ENCODE measurements around the gene COX6A1. TPM values are rescaled to one million over a fixed set of nuclear protein-coding genes. Genes with fewer than 3 reads are reported as not detected.

Gene COX6A1
- polyA plus RNA-seq, 1 donor (not counting 4 experiments of a cell fraction or from before 2014, with no cell fraction given) = 663 TPM

DNA sequence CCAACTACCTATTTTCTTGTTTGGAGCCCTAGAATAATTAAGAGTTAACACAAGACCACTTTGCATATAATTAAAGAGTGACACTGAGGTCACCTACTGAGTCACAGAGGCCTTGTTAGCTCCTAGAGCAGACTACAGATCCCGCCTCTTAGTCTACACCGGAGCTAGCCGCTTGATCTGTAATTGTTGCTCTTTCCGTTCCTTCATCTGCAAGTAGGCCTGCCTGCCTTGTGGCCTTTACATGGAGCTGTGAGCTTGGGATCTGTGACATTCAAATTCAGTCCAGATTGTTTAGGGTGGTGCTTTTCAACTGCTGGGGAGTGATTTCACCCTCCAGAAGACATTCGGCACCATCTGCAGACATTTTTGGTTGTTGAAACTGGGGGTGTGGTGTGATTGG is 52.4 kb downstream of the COX6A1 start:
- Histone ChIP-seq H4K20me1 (ENCODE audit: control insufficient read depth, extremely low read depth, insufficient read depth, low read length) (peaks cover 2% of the 10 kb centered on the region), H3K9me1 (ENCODE audit: control insufficient read depth, extremely low read depth, insufficient read depth, low read length) (peaks cover 2% of the 10 kb centered on the region), H3K27ac (ENCODE audit: control insufficient read depth, insufficient read depth, low read length) (no peak overlapping the region), H3K27me3 (ENCODE audit: control insufficient read depth, extremely low read depth, insufficient read depth, low read length) (no peaks in the 10 kb centered on the region), H3K4me3 (ENCODE audit: control insufficient read depth in 2 of 3, extremely low read depth in 1 of 3, insufficient read depth in 2 of 3, low read depth in 1 of 3, low read length in 3 of 3) (no peak overlapping the region), H3K9ac (ENCODE audit: control insufficient read depth, extremely low read depth, insufficient read depth, low read length) (no peak overlapping the region), H3K36me3 (ENCODE audit: control insufficient read depth in 2 of 2, extremely low read depth in 1 of 2, insufficient read depth in 2 of 2, low read length in 2 of 2) (peaks cover 0 to 10% of the 10 kb centered on the region in 2 experiments), H3K4me1 (ENCODE audit: control insufficient read depth, extremely low read depth, insufficient read depth, low read length) (peaks cover 6% of the 10 kb centered on the region), H2AFZ (ENCODE audit: control insufficient read depth, low read length) (no peak overlapping the region), H3K4me2 (ENCODE audit: control insufficient read depth, extremely low read depth, insufficient read depth, low read depth, low read length) (no peak overlapping the region), H3K79me2 (ENCODE audit: control insufficient read depth, insufficient read depth, low read length) (peaks cover 12% of the 10 kb centered on the region), H3K9me3 (ENCODE audit: control insufficient read depth, low read depth, low read length) (no peaks in the 10 kb centered on the region)
- TF ChIP-seq, protein P1, sequence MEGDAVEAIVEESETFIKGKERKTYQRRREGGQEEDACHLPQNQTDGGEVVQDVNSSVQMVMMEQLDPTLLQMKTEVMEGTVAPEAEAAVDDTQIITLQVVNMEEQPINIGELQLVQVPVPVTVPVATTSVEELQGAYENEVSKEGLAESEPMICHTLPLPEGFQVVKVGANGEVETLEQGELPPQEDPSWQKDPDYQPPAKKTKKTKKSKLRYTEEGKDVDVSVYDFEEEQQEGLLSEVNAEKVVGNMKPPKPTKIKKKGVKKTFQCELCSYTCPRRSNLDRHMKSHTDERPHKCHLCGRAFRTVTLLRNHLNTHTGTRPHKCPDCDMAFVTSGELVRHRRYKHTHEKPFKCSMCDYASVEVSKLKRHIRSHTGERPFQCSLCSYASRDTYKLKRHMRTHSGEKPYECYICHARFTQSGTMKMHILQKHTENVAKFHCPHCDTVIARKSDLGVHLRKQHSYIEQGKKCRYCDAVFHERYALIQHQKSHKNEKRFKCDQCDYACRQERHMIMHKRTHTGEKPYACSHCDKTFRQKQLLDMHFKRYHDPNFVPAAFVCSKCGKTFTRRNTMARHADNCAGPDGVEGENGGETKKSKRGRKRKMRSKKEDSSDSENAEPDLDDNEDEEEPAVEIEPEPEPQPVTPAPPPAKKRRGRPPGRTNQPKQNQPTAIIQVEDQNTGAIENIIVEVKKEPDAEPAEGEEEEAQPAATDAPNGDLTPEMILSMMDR (optimal IDR thresholded peaks at IDR 0.05 in 1 of 3, IDR thresholded peaks at IDR 0.05 in 1 of 3, conservative IDR thresholded peaks at IDR 0.05 in 1 of 3; ENCODE audit: extremely low read depth in 1 of 3, insufficient read depth in 2 of 3, low read length in 3 of 3) = no peak
- no peak for TF ChIP-seq EZH2 (IDR thresholded peaks at IDR 0.05; ENCODE audit: low read length)
- no peak for DNase-seq (ENCODE audit: low read depth, low spot score)
- FAIRE-seq = no peak
- dilution Hi-C loops (cut with MboI; ENCODE audit: extremely low pct_ligation_motif_present, low sequenced_read_pairs) = no loop called here

Other genes starting within 250 kb of the COX6A1 start
- 26.1 to 56.3 TPM (median 34.1 TPM) in 3 replicates for gene GCN1, start 243.4 kb upstream of the COX6A1 start, polyA plus RNA-seq
- 3,950 to 5,808 TPM (median 4,618 TPM) in 3 replicates for gene RPLP0, start 237.0 kb upstream of the COX6A1 start, polyA plus RNA-seq
- 98.7 to 224 TPM (median 114 TPM) in 3 replicates for gene PXN, start 172.4 kb upstream of the COX6A1 start, polyA plus RNA-seq
- under 0.01 TPM in 2 of 3 replicates, not detected in the other for gene RNU4-2, start 146.2 kb upstream of the COX6A1 start, polyA plus RNA-seq
- under 0.01 TPM in 2 of 3 replicates, not detected in the other for gene RNU4-1, start 144.9 kb upstream of the COX6A1 start, polyA plus RNA-seq
- 0.75 to 1.7 TPM (median 0.98 TPM) in 3 replicates for gene SIRT4, start 135.8 kb upstream of the COX6A1 start, polyA plus RNA-seq
- not detected in 3 replicates for gene PLA2G1B, start 110.3 kb upstream of the COX6A1 start, polyA plus RNA-seq
- gene MSI1, start 68.9 kb upstream of the COX6A1 start, polyA plus RNA-seq = not detected in 3 replicates
- 37.3 to 71.1 TPM (median 46.7 TPM) in 3 replicates for gene TRIAP1, start 8.3 kb downstream of the COX6A1 start, polyA plus RNA-seq
- gene GATC, start 8.3 kb downstream of the COX6A1 start, polyA plus RNA-seq = 14.7 to 22.4 TPM (median 19.2 TPM) in 3 replicates
- 108 to 175 TPM (median 159 TPM) in 3 replicates for gene SRSF9, start 31.6 kb downstream of the COX6A1 start, polyA plus RNA-seq
- 636 to 744 TPM (median 716 TPM) in 3 replicates for gene DYNLL1, start 58.0 kb downstream of the COX6A1 start, polyA plus RNA-seq
- 23.9 to 38.7 TPM (median 27.9 TPM) in 3 replicates for gene COQ5, start 91.0 kb downstream of the COX6A1 start, polyA plus RNA-seq
- gene RNF10, start 96.2 kb downstream of the COX6A1 start, polyA plus RNA-seq = 55.3 to 160 TPM (median 60.3 TPM) in 3 replicates
- gene POP5, start 143.3 kb downstream of the COX6A1 start, polyA plus RNA-seq = 94.4 to 105 TPM (median 102 TPM) in 3 replicates
- gene CABP1, start 202.5 kb downstream of the COX6A1 start, polyA plus RNA-seq = 0.04 TPM in 2 of 3 replicates, not detected in the other
- 38.8 to 65.2 TPM (median 46.7 TPM) in 3 replicates for gene MLEC, start 249.0 kb downstream of the COX6A1 start, polyA plus RNA-seq

All from keratinocyte (primary cell).